Liver (tissue), 9 donors: Measurements from ENCODE around the gene CELF4. TPM values are rescaled to one million over a fixed set of nuclear protein-coding genes. Genes with fewer than 3 reads are reported as not detected.

Experiments used
- DNase-seq: peaks from one replicate; pipeline ENCODE4 v3.0.0-alpha.2; 2017; ENCODE audit warnings: low spot score
- H3K27ac ChIP-seq, 2 donors: one replicate each; pipeline ENCODE4 v1.7.0; 2013; ENCODE audit warnings: inconsistent platforms in 2 of 2, low read length in 2 of 2, control low read depth in 1 of 2, low read depth in 1 of 2, mild to moderate bottlenecking in 1 of 2
- H3K27me3 ChIP-seq, 4 donors: one replicate each; pipeline versions ENCODE4 v1.6.1 to v1.7.0; 2013; ENCODE audit warnings: low read length in 3 of 4, inconsistent platforms in 1 of 4, mild to moderate bottlenecking in 1 of 4, moderate library complexity in 1 of 4; ENCODE audit not compliant: control insufficient read depth in 4 of 4, insufficient read depth in 4 of 4
- H3K36me3 ChIP-seq, 4 donors: one replicate each; pipeline versions ENCODE4 v1.6.1 to v1.7.0; 2013; ENCODE audit warnings: low read length in 3 of 4, mild to moderate bottlenecking in 3 of 4, low read depth in 1 of 4, moderate library complexity in 1 of 4; ENCODE audit not compliant: control insufficient read depth in 4 of 4, insufficient read depth in 3 of 4
- H3K4me1 ChIP-seq, 4 donors: one replicate each; pipeline versions ENCODE4 v1.6.1 to v1.7.0; 2013; ENCODE audit warnings: low read length in 3 of 4, mild to moderate bottlenecking in 3 of 4, moderate library complexity in 1 of 4; ENCODE audit not compliant: control insufficient read depth in 4 of 4, insufficient read depth in 4 of 4
- H3K4me3 ChIP-seq, 3 donors: one replicate each; pipeline versions ENCODE4 v1.6.1 to v1.7.0; 2013; ENCODE audit warnings: low read length in 3 of 3, control low read depth in 1 of 3, low read depth in 1 of 3, mild to moderate bottlenecking in 1 of 3
- H3K9ac ChIP-seq, 2 donors: one replicate each; pipeline ENCODE4 v1.7.0; 2013; ENCODE audit warnings: low read length in 2 of 2, mild to moderate bottlenecking in 2 of 2, moderate library complexity in 2 of 2, control low read depth in 1 of 2, low read depth in 1 of 2
- H3K9me3 ChIP-seq, 4 donors: one replicate each; pipeline versions ENCODE4 v1.6.1 to v1.7.0; 2013; ENCODE audit warnings: low read length in 3 of 4; ENCODE audit not compliant: control insufficient read depth in 4 of 4
- EGR1 ChIP-seq, 2 donors: IDR thresholded peaks; 2 replicates each; pipeline ENCODE4 v1.6.1; 2016 to 2018; ENCODE audit warnings: antibody characterized with exemption in 2 of 2, low read depth in 2 of 2
- FOXA1 ChIP-seq: IDR thresholded peaks from 2 replicates; pipeline ENCODE4 v1.6.1; 2016; ENCODE audit warnings: antibody characterized with exemption
- FOXA2 ChIP-seq: IDR thresholded peaks from 2 replicates; pipeline ENCODE4 v1.6.1; 2016; ENCODE audit warnings: antibody characterized with exemption
- HNF4A ChIP-seq, 2 donors: conservative IDR thresholded peaks; 2 replicates each; pipeline ENCODE4 v1.6.1; 2016; ENCODE audit warnings: antibody characterized with exemption in 2 of 2, mild to moderate bottlenecking in 2 of 2
- HNF4G ChIP-seq: IDR thresholded peaks from 2 replicates; pipeline ENCODE4 v1.6.1; 2016; ENCODE audit warnings: antibody characterized with exemption
- JUND ChIP-seq, 2 donors: IDR thresholded peaks; 2 replicates each; pipeline ENCODE4 v1.6.1; 2016; ENCODE audit warnings: antibody characterized with exemption in 2 of 2
- NR2F2 ChIP-seq: IDR thresholded peaks from 2 replicates; pipeline ENCODE4 v1.6.1; 2016; ENCODE audit warnings: antibody characterized with exemption
- RAD21 ChIP-seq, 2 donors: IDR thresholded peaks; 2 replicates each; pipeline ENCODE4 v1.6.1; 2016; ENCODE audit warnings: antibody characterized with exemption in 2 of 2, mild to moderate bottlenecking in 2 of 2
- RXRA ChIP-seq, 2 donors: IDR thresholded peaks; 2 replicates each; pipeline ENCODE4 v1.6.1; 2017 to 2018; ENCODE audit warnings: antibody characterized with exemption in 2 of 2, mild to moderate bottlenecking in 1 of 2
- SP1 ChIP-seq: IDR thresholded peaks from 2 replicates; pipeline ENCODE4 v1.6.1; 2018; ENCODE audit warnings: antibody characterized with exemption, mild to moderate bottlenecking
- YY1 ChIP-seq: IDR thresholded peaks from 2 replicates; pipeline ENCODE4 v1.6.1; 2016; ENCODE audit warnings: antibody characterized with exemption, mild to moderate bottlenecking
- WGBS: extraction: QIAGEN DNeasy Blood & Tissue Kit; methylation state at CpG from one replicate; pipeline ENCODE4 v1.1.7; 2013; 5-methylcytosine and 5-hydroxymethylcytosine counted together
- polyA plus RNA-seq, 2 donors: library from polyadenylated mRNA; stranded (reverse) in 1 of 2; unstranded in 1 of 2; fragments of 200-250 nt in 1 of 2; fragments of >200 nt in 1 of 2; fragmentation: Nextera tagmentation in 1 of 2; extraction: Ambion mirVana in 1 of 2; gene quantifications; one replicate each; pipeline versions ENCODE4 v1.2.1 to v1.2.3, GENCODE V29; 2013 to 2015
- total RNA-seq, 2 donors: library from RNA; depleted of rRNA; stranded (reverse); fragments of >200 nt; gene quantifications; one replicate each; pipeline ENCODE4 v1.2.3, GENCODE V29; 2014
- TF ChIP-seq, protein P1 (sequence below): IDR thresholded peaks from 2 replicates; pipeline ENCODE4 v1.6.1; 2016; ENCODE audit warnings: antibody characterized with exemption, mild to moderate bottlenecking
- TF ChIP-seq, protein P2 (sequence below): fragments of 150-350 bp; IDR thresholded peaks from 2 replicates; pipeline ENCODE4 v1.5.1; 2017; ENCODE audit warnings: improper control_type of control experiment, low read depth, low read length; ENCODE audit not compliant: missing input control
- TF ChIP-seq, protein P3 (sequence below): IDR thresholded peaks from 2 replicates; pipeline ENCODE4 v1.6.1; 2016; ENCODE audit warnings: antibody characterized with exemption
- TF ChIP-seq, protein P4 (sequence below): IDR thresholded peaks from 2 replicates; pipeline ENCODE4 v1.6.1; 2016; ENCODE audit warnings: antibody characterized with exemption
- donor health status: healthy.
- donor health status: healthy.
- donor health status: healthy.
- donor health status: healthy.
- donor health status: healthy.

Gene CELF4
- total and polyA plus RNA-seq, 4 donors = 0.08 to 0.28 (median 0.21) TPM; not detected in 1

DNA sequence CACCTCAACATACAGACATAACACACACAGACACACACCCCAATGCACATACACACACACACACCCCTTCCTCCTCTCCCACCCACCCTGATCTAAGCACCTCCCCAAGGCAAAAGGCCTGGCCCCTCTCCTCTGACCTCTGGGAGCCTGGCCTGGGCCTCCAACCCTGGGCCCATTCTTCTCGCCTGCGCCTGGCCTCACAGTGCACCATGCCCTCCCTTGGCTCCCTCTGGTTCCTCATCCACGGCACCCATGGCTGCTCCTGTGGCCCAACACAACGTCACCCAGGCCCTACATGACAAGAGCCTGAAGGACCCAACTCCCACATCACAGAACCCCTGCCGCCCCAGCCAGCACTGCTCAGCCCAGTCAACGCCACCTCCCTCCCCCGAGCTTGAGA is 281.3 kb downstream of the CELF4 start:
- Histone ChIP-seq H3K9ac (no peak overlapping the region), H3K9me3 (no peaks in the 10 kb centered on the region), H3K27me3 (no peaks in the 10 kb centered on the region), H3K4me1 (peaks cover 0 to 1% (median 0%) of the 10 kb centered on the region in 4 donors), H3K4me3 (no peak overlapping the region), H3K27ac (no peak overlapping the region), H3K36me3 (no peaks in the 10 kb centered on the region)
- TF ChIP-seq RXRA (IDR thresholded peaks at IDR 0.05) = no peak
- TF ChIP-seq, protein P1, sequence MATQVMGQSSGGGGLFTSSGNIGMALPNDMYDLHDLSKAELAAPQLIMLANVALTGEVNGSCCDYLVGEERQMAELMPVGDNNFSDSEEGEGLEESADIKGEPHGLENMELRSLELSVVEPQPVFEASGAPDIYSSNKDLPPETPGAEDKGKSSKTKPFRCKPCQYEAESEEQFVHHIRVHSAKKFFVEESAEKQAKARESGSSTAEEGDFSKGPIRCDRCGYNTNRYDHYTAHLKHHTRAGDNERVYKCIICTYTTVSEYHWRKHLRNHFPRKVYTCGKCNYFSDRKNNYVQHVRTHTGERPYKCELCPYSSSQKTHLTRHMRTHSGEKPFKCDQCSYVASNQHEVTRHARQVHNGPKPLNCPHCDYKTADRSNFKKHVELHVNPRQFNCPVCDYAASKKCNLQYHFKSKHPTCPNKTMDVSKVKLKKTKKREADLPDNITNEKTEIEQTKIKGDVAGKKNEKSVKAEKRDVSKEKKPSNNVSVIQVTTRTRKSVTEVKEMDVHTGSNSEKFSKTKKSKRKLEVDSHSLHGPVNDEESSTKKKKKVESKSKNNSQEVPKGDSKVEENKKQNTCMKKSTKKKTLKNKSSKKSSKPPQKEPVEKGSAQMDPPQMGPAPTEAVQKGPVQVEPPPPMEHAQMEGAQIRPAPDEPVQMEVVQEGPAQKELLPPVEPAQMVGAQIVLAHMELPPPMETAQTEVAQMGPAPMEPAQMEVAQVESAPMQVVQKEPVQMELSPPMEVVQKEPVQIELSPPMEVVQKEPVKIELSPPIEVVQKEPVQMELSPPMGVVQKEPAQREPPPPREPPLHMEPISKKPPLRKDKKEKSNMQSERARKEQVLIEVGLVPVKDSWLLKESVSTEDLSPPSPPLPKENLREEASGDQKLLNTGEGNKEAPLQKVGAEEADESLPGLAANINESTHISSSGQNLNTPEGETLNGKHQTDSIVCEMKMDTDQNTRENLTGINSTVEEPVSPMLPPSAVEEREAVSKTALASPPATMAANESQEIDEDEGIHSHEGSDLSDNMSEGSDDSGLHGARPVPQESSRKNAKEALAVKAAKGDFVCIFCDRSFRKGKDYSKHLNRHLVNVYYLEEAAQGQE = no peak
- WGBS = 92% methylated on average over 7 of the region's 7 CpGs
- DNase-seq = no peak

DNA sequence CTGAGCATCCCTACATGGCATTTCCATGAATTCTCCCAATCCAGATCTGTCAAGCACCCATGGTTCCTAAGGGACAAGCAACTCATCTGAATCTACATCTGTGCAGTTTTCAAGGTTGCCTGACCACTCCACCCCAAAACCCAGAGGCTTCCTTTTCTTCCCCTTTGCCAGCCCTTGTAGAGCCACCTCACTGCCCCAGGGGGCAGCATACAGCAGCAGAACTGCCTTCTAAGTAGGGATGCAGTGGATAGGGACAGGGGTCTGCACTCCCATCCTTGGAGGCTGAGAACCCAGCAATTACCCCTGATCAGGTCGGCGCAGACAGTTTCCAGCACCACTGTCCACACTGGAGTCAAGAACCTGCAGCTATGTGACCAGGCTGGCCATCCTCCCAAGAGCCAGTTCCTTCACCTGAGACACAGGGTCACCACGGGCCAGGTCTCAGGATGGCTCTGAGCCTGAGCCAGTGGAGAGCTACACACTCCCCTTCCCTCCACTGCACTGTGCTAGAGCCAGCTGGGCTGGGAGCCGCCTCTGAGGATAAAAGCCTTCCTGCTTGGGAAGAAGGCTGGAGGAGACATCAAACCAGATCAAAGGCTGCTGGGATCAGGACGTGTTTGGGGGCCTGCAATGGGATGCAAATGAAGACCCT is 283.1 kb downstream of the CELF4 start:
- H3K4me3 ChIP-seq = no peak overlapping the region
- H3K9me3 ChIP-seq = no peaks in the 10 kb centered on the region
- H3K27ac ChIP-seq = no peak overlapping the region
- H3K36me3 ChIP-seq = no peaks in the 10 kb centered on the region
- no peaks in the 10 kb centered on the region for H3K27me3 ChIP-seq
- TF ChIP-seq, protein P2, sequence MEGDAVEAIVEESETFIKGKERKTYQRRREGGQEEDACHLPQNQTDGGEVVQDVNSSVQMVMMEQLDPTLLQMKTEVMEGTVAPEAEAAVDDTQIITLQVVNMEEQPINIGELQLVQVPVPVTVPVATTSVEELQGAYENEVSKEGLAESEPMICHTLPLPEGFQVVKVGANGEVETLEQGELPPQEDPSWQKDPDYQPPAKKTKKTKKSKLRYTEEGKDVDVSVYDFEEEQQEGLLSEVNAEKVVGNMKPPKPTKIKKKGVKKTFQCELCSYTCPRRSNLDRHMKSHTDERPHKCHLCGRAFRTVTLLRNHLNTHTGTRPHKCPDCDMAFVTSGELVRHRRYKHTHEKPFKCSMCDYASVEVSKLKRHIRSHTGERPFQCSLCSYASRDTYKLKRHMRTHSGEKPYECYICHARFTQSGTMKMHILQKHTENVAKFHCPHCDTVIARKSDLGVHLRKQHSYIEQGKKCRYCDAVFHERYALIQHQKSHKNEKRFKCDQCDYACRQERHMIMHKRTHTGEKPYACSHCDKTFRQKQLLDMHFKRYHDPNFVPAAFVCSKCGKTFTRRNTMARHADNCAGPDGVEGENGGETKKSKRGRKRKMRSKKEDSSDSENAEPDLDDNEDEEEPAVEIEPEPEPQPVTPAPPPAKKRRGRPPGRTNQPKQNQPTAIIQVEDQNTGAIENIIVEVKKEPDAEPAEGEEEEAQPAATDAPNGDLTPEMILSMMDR = peak; percentile 15
- no peak for TF ChIP-seq HNF4A (conservative IDR thresholded peaks at IDR 0.05)
- TF ChIP-seq SP1 = no peak
- TF ChIP-seq RAD21 (IDR thresholded peaks at IDR 0.05) = peak; percentile 29 to 35
- TF ChIP-seq RXRA (IDR thresholded peaks at IDR 0.05) = no peak
- no peak for TF ChIP-seq YY1
- TF ChIP-seq FOXA2 = no peak
- WGBS = 50% methylated on average over 5 of the region's 5 CpGs
- H3K9ac ChIP-seq = no peak overlapping the region
- no peak for DNase-seq
- H3K4me1 ChIP-seq = no peaks in the 10 kb centered on the region

DNA sequence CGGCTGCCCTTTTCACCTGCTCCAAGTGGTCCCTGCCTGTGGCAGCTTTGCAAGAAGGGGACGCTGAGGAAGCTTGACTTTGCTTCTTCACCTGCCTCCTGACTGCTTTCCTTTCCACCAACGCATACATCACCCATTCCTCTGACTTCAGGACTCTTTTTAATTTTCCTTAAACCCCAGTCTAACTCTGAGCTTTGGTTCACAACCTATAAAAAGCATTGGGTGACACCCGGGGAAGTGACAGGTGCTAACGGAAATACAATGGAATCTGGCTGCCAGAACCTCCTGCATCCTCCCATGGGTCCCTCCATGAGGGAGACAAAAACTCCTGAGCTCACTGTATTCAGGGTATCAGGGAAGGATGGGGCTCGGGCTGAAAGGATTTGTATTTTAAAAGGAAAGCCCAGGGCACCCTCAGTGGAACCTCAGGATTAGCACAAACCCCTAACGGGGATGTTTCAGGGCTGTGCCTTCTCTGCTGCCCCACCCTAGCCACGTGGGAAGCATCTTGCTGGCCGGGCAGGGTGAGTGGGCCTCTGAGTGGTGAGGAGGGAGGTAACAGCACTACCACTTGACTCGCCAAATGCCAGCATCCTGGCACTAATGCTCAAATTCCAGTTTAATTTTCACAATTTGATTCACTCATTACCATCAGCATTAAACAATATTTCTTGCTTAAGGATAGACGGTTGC is 284.8 kb downstream of the CELF4 start:
- WGBS = 62% methylated on average over 11 of the region's 11 CpGs
- Histone ChIP-seq H3K27ac (no peak overlapping the region), H3K4me1 (no peaks in the 10 kb centered on the region), H3K9ac (no peak overlapping the region), H3K9me3 (no peaks in the 10 kb centered on the region), H3K4me3 (no peak overlapping the region), H3K36me3 (no peaks in the 10 kb centered on the region), H3K27me3 (peaks cover 0 to 4% (median 0%) of the 10 kb centered on the region in 4 donors)
- TF ChIP-seq HNF4A (conservative IDR thresholded peaks at IDR 0.05) = no peak
- no peak for TF ChIP-seq NR2F2
- no peak for TF ChIP-seq HNF4G
- no peak for TF ChIP-seq YY1
- no peak for TF ChIP-seq FOXA1
- no peak for TF ChIP-seq JUND (IDR thresholded peaks at IDR 0.05)
- TF ChIP-seq RXRA (IDR thresholded peaks at IDR 0.05) = no peak
- TF ChIP-seq, protein P3, sequence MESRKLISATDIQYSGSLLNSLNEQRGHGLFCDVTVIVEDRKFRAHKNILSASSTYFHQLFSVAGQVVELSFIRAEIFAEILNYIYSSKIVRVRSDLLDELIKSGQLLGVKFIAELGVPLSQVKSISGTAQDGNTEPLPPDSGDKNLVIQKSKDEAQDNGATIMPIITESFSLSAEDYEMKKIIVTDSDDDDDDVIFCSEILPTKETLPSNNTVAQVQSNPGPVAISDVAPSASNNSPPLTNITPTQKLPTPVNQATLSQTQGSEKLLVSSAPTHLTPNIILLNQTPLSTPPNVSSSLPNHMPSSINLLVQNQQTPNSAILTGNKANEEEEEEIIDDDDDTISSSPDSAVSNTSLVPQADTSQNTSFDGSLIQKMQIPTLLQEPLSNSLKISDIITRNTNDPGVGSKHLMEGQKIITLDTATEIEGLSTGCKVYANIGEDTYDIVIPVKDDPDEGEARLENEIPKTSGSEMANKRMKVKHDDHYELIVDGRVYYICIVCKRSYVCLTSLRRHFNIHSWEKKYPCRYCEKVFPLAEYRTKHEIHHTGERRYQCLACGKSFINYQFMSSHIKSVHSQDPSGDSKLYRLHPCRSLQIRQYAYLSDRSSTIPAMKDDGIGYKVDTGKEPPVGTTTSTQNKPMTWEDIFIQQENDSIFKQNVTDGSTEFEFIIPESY = no peak
- no peak for TF ChIP-seq EGR1 (IDR thresholded peaks at IDR 0.05; ENCODE audit: low read depth in 2 of 2)
- TF ChIP-seq, protein P4, sequence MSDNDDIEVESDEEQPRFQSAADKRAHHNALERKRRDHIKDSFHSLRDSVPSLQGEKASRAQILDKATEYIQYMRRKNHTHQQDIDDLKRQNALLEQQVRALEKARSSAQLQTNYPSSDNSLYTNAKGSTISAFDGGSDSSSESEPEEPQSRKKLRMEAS = no peak
- DNase-seq = no peak
